Subcutaneous abdominal adipose tissue (tissue), 5 donors: Measurements from ENCODE around the gene COQ4.

Experiments used
- H3K27ac ChIP-seq: one replicate; pipeline ENCODE4 v1.7.0; 2013; ENCODE audit warnings: low read depth, mild to moderate bottlenecking, inconsistent platforms, low read length, moderate library complexity
- H3K27me3 ChIP-seq, 5 donors: one replicate each; pipeline ENCODE4 v1.7.0; 2013; ENCODE audit warnings: low read length in 5 of 5, inconsistent platforms in 1 of 5; ENCODE audit not compliant: control insufficient read depth in 5 of 5, insufficient read depth in 4 of 5
- H3K36me3 ChIP-seq, 5 donors: one replicate each; pipeline ENCODE4 v1.7.0; 2013; ENCODE audit warnings: low read length in 5 of 5; ENCODE audit not compliant: control insufficient read depth in 5 of 5, insufficient read depth in 5 of 5
- H3K4me1 ChIP-seq, 5 donors: one replicate each; pipeline ENCODE4 v1.7.0; 2013; ENCODE audit warnings: low read length in 5 of 5, mild to moderate bottlenecking in 3 of 5, moderate library complexity in 1 of 5; ENCODE audit not compliant: control insufficient read depth in 5 of 5, insufficient read depth in 5 of 5
- H3K4me3 ChIP-seq, 5 donors: one replicate each; pipeline ENCODE4 v1.7.0; 2013; ENCODE audit warnings: low read length in 5 of 5, low read depth in 1 of 5
- H3K9ac ChIP-seq, 5 donors: one replicate each; pipeline ENCODE4 v1.7.0; 2013; ENCODE audit warnings: low read length in 5 of 5, mild to moderate bottlenecking in 4 of 5, moderate library complexity in 3 of 5
- H3K9me3 ChIP-seq, 5 donors: one replicate each; pipeline ENCODE4 v1.7.0; 2013; ENCODE audit warnings: low read length in 5 of 5; ENCODE audit not compliant: control insufficient read depth in 5 of 5
- donor health status: healthy.
- donor health status: healthy.
- donor health status: healthy.
- donor health status: healthy.
- donor health status: healthy.

Gene COQ4

GRCh38 chr9:128304136-128304970, 18.3 kb upstream of the COQ4 start:
- no peak overlapping the region for H3K27ac ChIP-seq
- H3K36me3 ChIP-seq = peaks cover 0 to 12% (median 6%) of the 10 kb centered on the region in 5 donors
- no peak overlapping the region for H3K9ac ChIP-seq
- no peaks in the 10 kb centered on the region for H3K27me3 ChIP-seq
- H3K4me1 ChIP-seq = no peaks in the 10 kb centered on the region
- H3K9me3 ChIP-seq = no peaks in the 10 kb centered on the region
- no peak overlapping the region for H3K4me3 ChIP-seq

- H3K4me3 ChIP-seq = no peak overlapping the region
- no peaks in the 10 kb centered on the region for H3K27me3 ChIP-seq
- H3K9me3 ChIP-seq = no peaks in the 10 kb centered on the region
- no peak overlapping the region for H3K9ac ChIP-seq
- H3K27ac ChIP-seq = no peak overlapping the region
- H3K36me3 ChIP-seq = peaks cover 0 to 18% (median 12%) of the 10 kb centered on the region in 5 donors
- no peaks in the 10 kb centered on the region for H3K4me1 ChIP-seq
These were observed 17.7 kb upstream of the COQ4 start for GRCh38 chr9:128304971-128305288.

DNA sequence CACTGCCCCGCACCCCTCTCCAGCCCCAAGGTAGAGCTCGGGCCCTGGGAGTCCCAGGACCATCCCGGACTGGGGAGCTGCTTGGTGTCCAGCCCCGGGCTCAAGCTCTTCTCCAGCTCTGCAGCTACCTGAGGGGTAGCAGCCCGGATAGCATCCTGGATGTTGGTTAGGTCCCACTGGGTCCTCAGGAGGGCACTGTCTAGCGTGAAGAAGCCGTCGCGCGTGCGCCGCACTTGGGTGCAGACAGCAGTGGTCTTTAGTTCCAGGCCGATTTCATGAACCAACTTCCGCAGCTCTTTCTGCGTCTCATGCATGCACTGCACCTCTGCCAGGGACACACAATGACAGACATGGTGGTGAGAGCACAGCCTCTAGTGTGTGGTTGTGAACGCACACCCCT, 13.1 kb upstream of the COQ4 start:
- no peaks in the 10 kb centered on the region for H3K9me3 ChIP-seq
- H3K27ac ChIP-seq = no peak overlapping the region
- H3K4me1 ChIP-seq = no peaks in the 10 kb centered on the region
- H3K27me3 ChIP-seq = no peaks in the 10 kb centered on the region
- H3K9ac ChIP-seq = no peak overlapping the region
- H3K4me3 ChIP-seq = no peak overlapping the region
- peaks cover 0 to 49% (median 38%) of the 10 kb centered on the region in 5 donors for H3K36me3 ChIP-seq

DNA sequence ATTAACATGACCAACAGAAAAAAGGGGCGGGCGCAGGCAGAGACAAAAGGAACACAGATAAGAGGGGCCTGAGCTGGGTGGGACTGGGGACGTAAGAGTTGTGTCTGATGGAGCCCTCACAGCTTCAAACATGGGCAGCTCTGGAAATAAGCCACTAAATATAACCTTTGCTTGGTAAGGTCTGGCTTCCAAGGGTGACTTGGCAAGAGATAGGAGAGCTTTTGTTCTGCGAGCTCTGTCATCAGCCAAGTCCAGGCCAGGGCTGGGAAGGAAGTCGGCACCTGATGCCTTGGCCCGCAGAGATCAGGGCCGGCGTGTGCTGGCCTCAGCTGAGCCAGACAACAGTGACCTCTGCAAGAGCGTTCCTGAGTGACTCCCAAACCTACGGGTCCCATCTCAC, 12.2 kb upstream of the COQ4 start:
- Histone ChIP-seq H3K27ac (no peak overlapping the region), H3K9me3 (no peaks in the 10 kb centered on the region), H3K4me1 (no peaks in the 10 kb centered on the region), H3K9ac (no peak overlapping the region), H3K27me3 (no peaks in the 10 kb centered on the region), H3K36me3 (peaks cover 0 to 57% (median 44%) of the 10 kb centered on the region in 5 donors), H3K4me3 (no peak overlapping the region)

DNA sequence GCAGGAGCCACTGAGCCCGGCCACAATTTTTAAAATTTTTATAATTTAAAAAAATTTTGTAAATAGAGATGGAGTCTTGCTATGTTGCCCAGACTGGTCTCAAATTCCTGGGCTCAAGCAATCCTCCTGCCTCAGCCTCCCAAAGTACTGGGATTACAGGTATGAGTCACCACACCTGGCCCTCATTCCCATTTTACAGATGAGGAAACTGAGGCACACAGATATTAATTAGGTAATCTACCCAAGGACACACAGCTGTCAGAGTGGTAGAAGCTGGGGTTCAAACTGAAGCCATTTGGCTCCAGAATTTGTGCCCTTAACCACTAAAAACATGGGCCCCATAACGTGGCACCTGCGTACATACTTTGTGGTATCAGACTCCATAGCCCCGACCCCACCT, 7.9 kb upstream of the COQ4 start:
- Histone ChIP-seq H3K9me3 (no peaks in the 10 kb centered on the region), H3K9ac (no peak overlapping the region), H3K27ac (no peak overlapping the region), H3K36me3 (peaks cover 4 to 64% (median 54%) of the 10 kb centered on the region in 5 donors), H3K27me3 (no peaks in the 10 kb centered on the region), H3K4me1 (no peaks in the 10 kb centered on the region), H3K4me3 (no peak overlapping the region)

DNA sequence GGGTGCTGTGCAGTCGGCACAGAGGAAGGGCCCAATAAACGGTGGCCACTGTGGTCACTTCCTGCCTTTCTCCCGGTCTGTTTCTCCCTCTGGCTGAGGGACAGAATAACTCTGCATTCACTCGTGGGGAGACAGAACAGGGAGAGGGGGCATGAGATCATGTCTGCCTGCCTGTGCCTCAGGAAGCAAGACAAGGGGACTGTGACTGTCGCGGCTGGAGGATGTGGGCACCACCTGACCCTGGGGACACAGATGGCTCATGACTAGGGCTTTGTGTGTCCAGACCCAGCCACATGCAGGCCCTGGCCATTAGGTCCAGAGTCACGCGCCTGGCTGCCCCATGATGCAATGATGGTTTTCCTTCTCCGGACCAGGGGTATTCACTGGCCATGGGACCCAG, 6.2 kb upstream of the COQ4 start:
- no peak overlapping the region for H3K9ac ChIP-seq
- H3K4me3 ChIP-seq = no peak overlapping the region
- H3K27me3 ChIP-seq = no peaks in the 10 kb centered on the region
- H3K9me3 ChIP-seq = no peaks in the 10 kb centered on the region
- H3K36me3 ChIP-seq = peaks cover 4 to 47% (median 36%) of the 10 kb centered on the region in 5 donors
- H3K27ac ChIP-seq = no peak overlapping the region
- H3K4me1 ChIP-seq = peaks cover 0 to 4% (median 3%) of the 10 kb centered on the region in 5 donors

DNA sequence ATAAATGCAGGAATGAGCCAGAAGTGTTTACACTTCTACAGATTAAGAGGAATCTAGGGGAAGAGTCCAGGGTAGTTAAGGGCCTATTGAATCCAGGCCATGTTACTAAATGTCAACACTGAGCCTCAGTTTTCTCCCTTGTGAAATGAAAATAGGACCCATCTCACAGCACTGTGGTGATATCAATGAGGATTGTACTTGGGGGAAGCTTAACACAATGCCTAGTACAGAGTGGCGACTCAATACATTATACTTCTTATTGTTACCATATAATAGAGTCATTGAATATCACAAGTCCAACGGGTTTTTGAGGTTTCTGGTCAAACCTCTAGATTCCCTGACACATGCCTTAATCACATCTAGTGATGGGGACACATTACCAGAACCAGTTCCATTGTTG, 5.0 kb upstream of the COQ4 start:
- no peak overlapping the region for H3K9ac ChIP-seq
- no peak overlapping the region for H3K27ac ChIP-seq
- H3K4me3 ChIP-seq = no peak overlapping the region
- H3K36me3 ChIP-seq = peaks cover 4 to 45% (median 35%) of the 10 kb centered on the region in 5 donors
- no peaks in the 10 kb centered on the region for H3K9me3 ChIP-seq
- peaks cover 0 to 11% (median 11%) of the 10 kb centered on the region in 5 donors for H3K4me1 ChIP-seq
- H3K27me3 ChIP-seq = no peaks in the 10 kb centered on the region

GRCh38 chr9:128321343-128321742, 1.3 kb upstream of the COQ4 start:
- H3K9ac ChIP-seq = peak overlapping the region in 1 of 5 donors; percentile 88

GRCh38 chr9:128321879-128322403, 698 bp upstream of the COQ4 start:
- peak overlapping the region; percentile 23 to 89 (median 80) for H3K9ac ChIP-seq
- peak overlapping the region; percentile 85 for H3K27ac ChIP-seq
- H3K9me3 ChIP-seq = no peaks in the 10 kb centered on the region
- peak overlapping the region; percentile 84 to 99 (median 91) for H3K4me3 ChIP-seq
- H3K27me3 ChIP-seq = no peaks in the 10 kb centered on the region
- peaks cover 3 to 26% (median 25%) of the 10 kb centered on the region in 5 donors for H3K4me1 ChIP-seq
- H3K36me3 ChIP-seq = peaks cover 4 to 30% (median 21%) of the 10 kb centered on the region in 5 donors

More at GRCh38 chr9:128321343-128321742, 1.3 kb upstream of the COQ4 start:
- H3K27me3 ChIP-seq = no peaks in the 10 kb centered on the region
- peaks cover 3 to 26% (median 25%) of the 10 kb centered on the region in 5 donors for H3K4me1 ChIP-seq
- H3K27ac ChIP-seq = no peak overlapping the region
- peak overlapping the region in 3 of 5 donors; percentile 91 to 99 (median 95) for H3K4me3 ChIP-seq
- H3K36me3 ChIP-seq = peaks cover 4 to 32% (median 26%) of the 10 kb centered on the region in 5 donors
- H3K9me3 ChIP-seq = no peaks in the 10 kb centered on the region

DNA sequence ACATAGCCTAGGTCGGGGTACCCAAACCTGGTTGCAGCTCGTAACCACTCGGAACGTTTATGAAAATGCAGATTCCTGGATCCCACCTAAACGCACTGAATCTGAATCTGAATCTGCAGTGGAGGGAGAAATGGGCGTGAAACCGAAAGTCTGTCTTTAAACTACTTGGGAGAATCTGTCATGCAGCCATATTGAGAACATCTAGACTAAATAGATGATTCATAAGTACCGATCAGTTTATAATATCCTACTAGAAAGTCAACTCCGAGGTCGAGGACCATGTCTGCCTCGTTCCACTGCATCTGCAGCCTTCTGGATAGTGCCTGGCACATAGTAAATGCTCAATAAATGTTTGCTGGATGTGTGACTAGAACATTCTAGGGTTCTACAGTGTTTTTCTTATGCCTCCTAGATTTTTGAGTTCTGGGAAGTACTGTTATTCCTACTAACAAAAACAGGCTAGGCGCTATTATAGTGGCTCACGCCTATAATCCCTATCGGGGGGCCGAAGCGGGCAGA, 632 bp downstream of the COQ4 start:
- Histone ChIP-seq H3K9ac (peak overlapping the region; percentile 43 to 89 (median 80)), H3K36me3 (peaks cover 0 to 32% (median 21%) of the 10 kb centered on the region in 5 donors), H3K4me3 (peak overlapping the region; percentile 75 to 95 (median 88)), H3K27me3 (no peaks in the 10 kb centered on the region), H3K9me3 (no peaks in the 10 kb centered on the region), H3K4me1 (peaks cover 3 to 26% (median 25%) of the 10 kb centered on the region in 5 donors), H3K27ac (peak overlapping the region; percentile 85)
